Loucy (cell line): ENCODE measurements around the gene FDXR.

ENCODE experiments used
- EZH2phosphoT487 ChIP-seq: fragments of 200-600 bp; IDR thresholded peaks from 2 replicates; pipeline ENCODE4 v1.6.1; 2018; ENCODE audit warnings: antibody characterized with exemption, mild to moderate bottlenecking, moderate library complexity, borderline replicate concordance
- TF ChIP-seq, protein P1 (sequence below): fragments of 200-600 bp; sonication (generic); conservative IDR thresholded peaks from 2 replicates; pipeline ENCODE4 v1.5.1; 2014; ENCODE audit warnings: mild to moderate bottlenecking, antibody characterized with exemption, low read length

- no peak for TF ChIP-seq EZH2phosphoT487
- TF ChIP-seq, protein P1, sequence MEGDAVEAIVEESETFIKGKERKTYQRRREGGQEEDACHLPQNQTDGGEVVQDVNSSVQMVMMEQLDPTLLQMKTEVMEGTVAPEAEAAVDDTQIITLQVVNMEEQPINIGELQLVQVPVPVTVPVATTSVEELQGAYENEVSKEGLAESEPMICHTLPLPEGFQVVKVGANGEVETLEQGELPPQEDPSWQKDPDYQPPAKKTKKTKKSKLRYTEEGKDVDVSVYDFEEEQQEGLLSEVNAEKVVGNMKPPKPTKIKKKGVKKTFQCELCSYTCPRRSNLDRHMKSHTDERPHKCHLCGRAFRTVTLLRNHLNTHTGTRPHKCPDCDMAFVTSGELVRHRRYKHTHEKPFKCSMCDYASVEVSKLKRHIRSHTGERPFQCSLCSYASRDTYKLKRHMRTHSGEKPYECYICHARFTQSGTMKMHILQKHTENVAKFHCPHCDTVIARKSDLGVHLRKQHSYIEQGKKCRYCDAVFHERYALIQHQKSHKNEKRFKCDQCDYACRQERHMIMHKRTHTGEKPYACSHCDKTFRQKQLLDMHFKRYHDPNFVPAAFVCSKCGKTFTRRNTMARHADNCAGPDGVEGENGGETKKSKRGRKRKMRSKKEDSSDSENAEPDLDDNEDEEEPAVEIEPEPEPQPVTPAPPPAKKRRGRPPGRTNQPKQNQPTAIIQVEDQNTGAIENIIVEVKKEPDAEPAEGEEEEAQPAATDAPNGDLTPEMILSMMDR, result no peak
Observed at GRCh38 chr17:74838274-74838673, 34.5 kb downstream of the FDXR start.
